ENCODE measurements around the gene RND3.

The RND3 gene

GRCh38 chr2:150507071-150507470 lies 19.6 kb upstream of the RND3 start:
- Histone ChIP-seq H3K36me3 (ENCODE audit: insufficient read depth, low read length) (no peaks in the 10 kb centered on the region), H3K27me3 (ENCODE audit: insufficient read depth, low read length, poor library complexity) (no peaks in the 10 kb centered on the region), H3K4me3 (ENCODE audit: low read depth in 1 of 2, low read length in 2 of 2) (no peak overlapping the region), H2AFZ (ENCODE audit: low read depth, low read length) (peak overlapping the region; percentile 36; the same call in 1 of the 2 replicates), H3K9ac (ENCODE audit: low read depth, low read length) (no peak overlapping the region), H3K4me1 (ENCODE audit: insufficient read depth, low read length) (peaks cover 11% of the 10 kb centered on the region), H3K79me2 (ENCODE audit: insufficient read depth, low read length) (no peaks in the 10 kb centered on the region), H3K4me2 (ENCODE audit: insufficient read depth, low read length) (no peak overlapping the region), H4K20me1 (ENCODE audit: insufficient read depth, low read length) (no peaks in the 10 kb centered on the region), H3K27ac (ENCODE audit: low read length) (no peak overlapping the region), H3K9me3 (ENCODE audit: insufficient read depth, low read length, severe bottlenecking) (no peaks in the 10 kb centered on the region)
- DNase-seq (no peak), ATAC-seq (ENCODE audit: insufficient read depth, low read depth) (no peak; the same call in 1 of the 3 replicates)
- TF ChIP-seq EZH2 (IDR thresholded peaks at IDR 0.05; ENCODE audit: borderline replicate concordance, low read depth, low read length, severe bottlenecking) (no peak), CTCF (IDR thresholded peaks at IDR 0.05; ENCODE audit: borderline replicate concordance, extremely low read depth, low read length, poor library complexity, severe bottlenecking) (no peak)

GRCh38 chr2:150505178-150505577 lies 17.7 kb upstream of the RND3 start:
- DNase-seq (no peak), ATAC-seq (ENCODE audit: insufficient read depth, low read depth) (no peak)
- Histone ChIP-seq H3K9ac (ENCODE audit: low read depth, low read length) (no peak overlapping the region), H3K4me2 (ENCODE audit: insufficient read depth, low read length) (no peak overlapping the region), H3K27ac (ENCODE audit: low read length) (no peak overlapping the region), H3K36me3 (ENCODE audit: insufficient read depth, low read length) (no peaks in the 10 kb centered on the region), H3K4me3 (ENCODE audit: low read depth in 1 of 2, low read length in 2 of 2) (no peak overlapping the region), H2AFZ (ENCODE audit: low read depth, low read length) (no peak overlapping the region), H3K27me3 (ENCODE audit: insufficient read depth, low read length, poor library complexity) (no peaks in the 10 kb centered on the region), H3K4me1 (ENCODE audit: insufficient read depth, low read length) (peaks cover 11% of the 10 kb centered on the region), H3K79me2 (ENCODE audit: insufficient read depth, low read length) (no peaks in the 10 kb centered on the region), H4K20me1 (ENCODE audit: insufficient read depth, low read length) (no peaks in the 10 kb centered on the region), H3K9me3 (ENCODE audit: insufficient read depth, low read length, severe bottlenecking) (no peaks in the 10 kb centered on the region)
- no peak for TF ChIP-seq CTCF (IDR thresholded peaks at IDR 0.05; ENCODE audit: borderline replicate concordance, extremely low read depth, low read length, poor library complexity, severe bottlenecking)

GRCh38 chr2:150495993-150496627 lies 8.6 kb upstream of the RND3 start:
- Histone ChIP-seq H3K27ac (ENCODE audit: low read length) (no peak overlapping the region), H3K79me2 (ENCODE audit: insufficient read depth, low read length) (no peaks in the 10 kb centered on the region), H3K4me2 (ENCODE audit: insufficient read depth, low read length) (no peak overlapping the region), H2AFZ (ENCODE audit: low read depth, low read length) (peak overlapping the region; percentile 22; the same call in 1 of the 2 replicates), H3K36me3 (ENCODE audit: insufficient read depth, low read length) (no peaks in the 10 kb centered on the region), H3K4me3 (ENCODE audit: low read depth in 1 of 2, low read length in 2 of 2) (no peak overlapping the region), H3K9ac (ENCODE audit: low read depth, low read length) (no peak overlapping the region), H3K4me1 (ENCODE audit: insufficient read depth, low read length) (no peaks in the 10 kb centered on the region), H4K20me1 (ENCODE audit: insufficient read depth, low read length) (no peaks in the 10 kb centered on the region), H3K27me3 (ENCODE audit: insufficient read depth, low read length, poor library complexity) (no peaks in the 10 kb centered on the region), H3K9me3 (ENCODE audit: insufficient read depth, low read length, severe bottlenecking) (no peaks in the 10 kb centered on the region)
- DNase-seq (no peak), ATAC-seq (ENCODE audit: insufficient read depth, low read depth) (no peak)
- TF ChIP-seq CTCF (IDR thresholded peaks at IDR 0.05; ENCODE audit: borderline replicate concordance, extremely low read depth, low read length, poor library complexity, severe bottlenecking), result no peak
- no peak for TF ChIP-seq EZH2 (IDR thresholded peaks at IDR 0.05; ENCODE audit: borderline replicate concordance, low read depth, low read length, severe bottlenecking)

Measured in DND-41 (cell line).